ENCODE measurements around the gene RBM25.

GRCh38 chr14:73105050-73105449 is 46.7 kb downstream of the RBM25 start:
- TF ChIP-seq RAD21 (IDR thresholded peaks at IDR 0.05; ENCODE audit: insufficient read depth, low read depth, low read length) (no peak), NFYB (IDR thresholded peaks at IDR 0.05; ENCODE audit: insufficient read depth, low read depth, low read length) (no peak), POLR2A (IDR thresholded peaks at IDR 0.05; ENCODE audit: low read depth, low read length) (no peak), BRCA1 (IDR thresholded peaks at IDR 0.05; ENCODE audit: low read depth, low read length) (no peak), TCF12 (IDR thresholded peaks at IDR 0.05; ENCODE audit: low read depth, low read length) (no peak)
